ENCODE results near the gene SNX8. TPM values are rescaled to one million over a fixed set of nuclear protein-coding genes. Genes with fewer than 3 reads are reported as not detected.
A peak's percentile ranks its signal among the peaks of the same experiment; 100 is the strongest.

The SNX8 gene
- total RNA-seq, 1 donor from 2014 or later, result 40.7 TPM

DNA sequence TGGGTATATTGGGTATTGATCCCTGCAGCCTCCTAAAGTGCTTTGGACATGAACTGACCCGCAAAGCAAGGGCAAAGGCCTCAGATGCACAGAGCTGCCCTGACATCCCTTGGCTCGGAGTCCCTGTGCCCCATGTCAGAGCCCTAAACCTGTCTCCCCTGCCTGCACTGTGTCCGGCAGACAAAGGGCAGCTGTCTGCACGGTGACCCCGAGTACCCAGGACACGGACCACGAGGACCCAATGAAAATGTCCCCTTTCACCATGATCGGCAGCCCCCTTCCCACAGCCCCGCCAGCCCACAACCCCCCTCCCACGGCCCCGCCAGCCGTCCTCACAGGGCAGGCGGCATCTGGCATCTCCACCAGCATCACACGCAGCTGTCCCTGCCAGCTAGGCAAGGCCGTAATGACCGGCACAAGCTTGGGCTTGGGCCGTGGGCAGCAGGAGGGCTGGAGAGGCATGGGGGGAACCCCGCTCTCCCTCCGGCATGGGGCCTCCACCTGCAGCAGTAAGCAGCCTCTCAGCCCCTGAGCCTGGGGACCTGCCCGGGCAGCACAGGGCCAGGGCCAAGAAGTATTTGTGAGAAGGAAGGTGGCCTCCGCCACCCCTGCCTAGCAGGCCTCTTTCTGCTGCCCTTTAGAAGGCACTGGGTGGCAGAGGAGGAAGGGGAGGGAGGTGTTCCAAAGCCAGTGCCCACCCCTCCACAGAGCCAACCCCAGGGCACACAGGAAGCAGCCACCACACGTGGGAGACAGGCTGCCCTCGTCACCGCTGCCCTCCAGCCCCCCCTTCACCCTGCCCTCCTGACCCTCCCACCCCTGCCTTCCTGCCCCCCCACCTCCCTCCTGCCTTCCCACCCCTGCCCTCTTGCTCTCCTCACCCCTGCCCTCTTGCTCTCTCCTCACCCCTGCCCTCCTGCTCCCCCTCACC lies 62.1 kb downstream of the SNX8 start:
- H3K4me3 Mint-ChIP-seq (ENCODE audit: unreplicated experiment), result no peak overlapping the region

DNA sequence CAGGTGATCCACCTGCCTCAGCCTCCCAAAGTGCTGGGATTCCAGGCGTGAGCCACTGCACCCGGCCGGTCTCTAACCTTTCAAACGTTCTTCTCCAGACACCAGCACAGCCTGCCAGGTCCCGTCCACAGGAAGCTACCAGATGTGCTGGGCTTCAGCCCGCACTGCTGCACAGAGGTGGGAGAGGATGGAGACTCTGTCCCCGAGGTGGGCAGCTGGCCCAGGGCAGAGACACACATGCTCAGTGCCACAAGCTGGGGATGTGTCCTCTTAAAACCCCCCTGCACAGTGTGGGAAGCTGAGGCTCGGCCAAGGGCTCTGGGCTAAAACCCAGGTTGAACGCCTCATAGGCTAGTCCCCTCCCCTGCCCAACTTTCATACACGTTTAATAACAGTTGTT lies 62.9 kb downstream of the SNX8 start:
- Mint-ChIP-seq H3K9me3 (ENCODE audit: unreplicated experiment) (no peaks in the 10 kb centered on the region), H3K27me3 (ENCODE audit: unreplicated experiment) (peaks cover 8% of the 10 kb centered on the region), H3K4me1 (ENCODE audit: unreplicated experiment) (peaks cover 14% of the 10 kb centered on the region), H3K4me3 (ENCODE audit: unreplicated experiment) (no peak overlapping the region), H3K27ac (ENCODE audit: unreplicated experiment) (no peak overlapping the region), H3K36me3 (ENCODE audit: low read depth, unreplicated experiment) (peaks cover 7% of the 10 kb centered on the region)
- TF ChIP-seq, protein P1, sequence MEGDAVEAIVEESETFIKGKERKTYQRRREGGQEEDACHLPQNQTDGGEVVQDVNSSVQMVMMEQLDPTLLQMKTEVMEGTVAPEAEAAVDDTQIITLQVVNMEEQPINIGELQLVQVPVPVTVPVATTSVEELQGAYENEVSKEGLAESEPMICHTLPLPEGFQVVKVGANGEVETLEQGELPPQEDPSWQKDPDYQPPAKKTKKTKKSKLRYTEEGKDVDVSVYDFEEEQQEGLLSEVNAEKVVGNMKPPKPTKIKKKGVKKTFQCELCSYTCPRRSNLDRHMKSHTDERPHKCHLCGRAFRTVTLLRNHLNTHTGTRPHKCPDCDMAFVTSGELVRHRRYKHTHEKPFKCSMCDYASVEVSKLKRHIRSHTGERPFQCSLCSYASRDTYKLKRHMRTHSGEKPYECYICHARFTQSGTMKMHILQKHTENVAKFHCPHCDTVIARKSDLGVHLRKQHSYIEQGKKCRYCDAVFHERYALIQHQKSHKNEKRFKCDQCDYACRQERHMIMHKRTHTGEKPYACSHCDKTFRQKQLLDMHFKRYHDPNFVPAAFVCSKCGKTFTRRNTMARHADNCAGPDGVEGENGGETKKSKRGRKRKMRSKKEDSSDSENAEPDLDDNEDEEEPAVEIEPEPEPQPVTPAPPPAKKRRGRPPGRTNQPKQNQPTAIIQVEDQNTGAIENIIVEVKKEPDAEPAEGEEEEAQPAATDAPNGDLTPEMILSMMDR (IDR thresholded peaks at IDR 0.05; ENCODE audit: unreplicated experiment), result no peak
- no peak for DNase-seq (ENCODE audit: low spot score)

More for the DNA sequence above, 62.1 kb downstream of the SNX8 start:
- Mint-ChIP-seq H3K9me3 (ENCODE audit: unreplicated experiment) (no peaks in the 10 kb centered on the region), H3K27me3 (ENCODE audit: unreplicated experiment) (peaks cover 8% of the 10 kb centered on the region), H3K4me1 (ENCODE audit: unreplicated experiment) (peaks cover 9% of the 10 kb centered on the region), H3K36me3 (ENCODE audit: low read depth, unreplicated experiment) (peaks cover 7% of the 10 kb centered on the region), H3K27ac (ENCODE audit: unreplicated experiment) (no peak overlapping the region)
- TF ChIP-seq, protein P1 (IDR thresholded peaks at IDR 0.05; ENCODE audit: unreplicated experiment), result no peak
- DNase-seq (ENCODE audit: low spot score), result no peak

DNA sequence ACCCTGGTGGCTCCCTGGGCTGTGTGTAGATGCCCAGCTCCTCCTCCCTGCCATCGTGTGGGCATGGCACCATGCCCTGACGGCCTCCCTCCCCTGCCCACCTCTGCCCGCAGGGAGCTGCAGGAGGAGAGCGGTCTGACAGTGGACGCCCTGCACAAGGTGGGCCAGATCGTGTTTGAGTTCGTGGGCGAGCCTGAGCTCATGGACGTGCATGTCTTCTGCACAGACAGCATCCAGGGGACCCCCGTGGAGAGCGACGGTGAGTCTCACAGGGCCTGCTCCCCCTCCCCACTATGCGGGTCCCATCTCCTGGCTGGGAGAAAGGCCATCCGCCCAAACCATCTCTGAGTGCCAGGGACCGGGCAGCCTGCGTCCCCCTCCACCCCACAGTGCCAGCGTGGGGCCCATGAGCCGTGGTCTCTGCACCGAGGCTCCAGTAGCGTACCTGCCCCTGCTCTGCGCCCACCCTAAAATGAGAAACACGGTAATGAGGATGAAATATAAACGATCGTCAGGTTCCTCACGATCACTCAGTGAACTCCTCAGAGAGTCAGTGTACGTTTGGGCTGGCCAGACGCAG lies 64.4 kb downstream of the SNX8 start:
- H3K36me3 Mint-ChIP-seq (ENCODE audit: low read depth, unreplicated experiment), result peaks cover 3% of the 10 kb centered on the region
- H3K9me3 Mint-ChIP-seq (ENCODE audit: unreplicated experiment), result no peaks in the 10 kb centered on the region
- peaks cover 22% of the 10 kb centered on the region for H3K4me1 Mint-ChIP-seq (ENCODE audit: unreplicated experiment)
- DNase-seq (ENCODE audit: low spot score), result no peak
- H3K27ac Mint-ChIP-seq (ENCODE audit: unreplicated experiment), result no peak overlapping the region
- no peak overlapping the region for H3K4me3 Mint-ChIP-seq (ENCODE audit: unreplicated experiment)
- peaks cover 7% of the 10 kb centered on the region for H3K27me3 Mint-ChIP-seq (ENCODE audit: unreplicated experiment)
- TF ChIP-seq, protein P1 (IDR thresholded peaks at IDR 0.05; ENCODE audit: unreplicated experiment), result no peak

DNA sequence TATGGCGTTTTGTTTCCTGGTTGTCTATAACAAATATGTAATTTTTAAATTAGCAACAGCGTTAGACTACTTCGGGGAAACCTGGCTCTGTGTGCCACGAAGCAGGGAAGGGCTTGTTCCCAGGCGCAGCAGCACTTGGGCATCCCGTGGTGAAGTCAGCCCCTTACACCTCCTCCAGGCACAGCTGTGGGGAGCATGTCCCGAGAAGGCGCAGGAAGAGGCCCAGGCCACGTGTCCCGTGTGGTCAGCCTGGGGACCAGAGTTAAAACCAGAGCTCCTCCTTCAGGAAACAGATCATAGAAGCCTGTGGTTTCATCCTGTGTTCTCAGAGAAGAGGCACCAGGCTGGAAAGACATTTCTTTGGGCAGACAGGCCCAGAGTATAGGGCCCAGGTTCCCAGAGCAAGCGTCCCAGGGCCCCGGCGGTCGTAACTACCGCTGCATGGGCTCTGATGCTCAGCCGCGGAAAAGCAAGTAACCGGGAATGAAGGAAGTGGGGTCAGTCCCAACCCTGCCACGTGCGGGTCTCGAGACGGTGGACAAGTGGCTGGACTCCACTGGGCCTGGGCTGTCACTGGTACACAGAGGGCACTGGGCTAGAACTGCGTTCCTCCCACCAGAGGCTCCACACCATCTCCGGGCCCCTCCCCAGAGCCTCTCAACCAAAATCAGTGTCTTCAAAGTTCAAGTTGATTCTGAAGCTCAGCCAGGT lies 65.1 kb downstream of the SNX8 start:
- Mint-ChIP-seq H3K4me1 (ENCODE audit: unreplicated experiment) (peaks cover 22% of the 10 kb centered on the region), H3K4me3 (ENCODE audit: unreplicated experiment) (no peak overlapping the region), H3K36me3 (ENCODE audit: low read depth, unreplicated experiment) (peaks cover 3% of the 10 kb centered on the region), H3K27ac (ENCODE audit: unreplicated experiment) (peak overlapping the region; percentile 18), H3K9me3 (ENCODE audit: unreplicated experiment) (no peaks in the 10 kb centered on the region), H3K27me3 (ENCODE audit: unreplicated experiment) (peaks cover 7% of the 10 kb centered on the region)
- TF ChIP-seq, protein P1 (IDR thresholded peaks at IDR 0.05; ENCODE audit: unreplicated experiment), result no peak
- no peak for DNase-seq (ENCODE audit: low spot score)
